Lower leg skin (tissue), 4 donors: ENCODE results near the gene EMD. TPM values are rescaled to one million over a fixed set of nuclear protein-coding genes. Genes with fewer than 3 reads are reported as not detected.

ENCODE experiments used
- DNase-seq, 2 donors: peaks; one replicate each; pipeline ENCODE4 v3.0.0-alpha.2; 2019; ENCODE audit warnings: low spot score in 2 of 2
- H3K4me3 ChIP-seq: fragments of 200-600 bp; sonication (generic); 2 replicates; pipeline ENCODE4 v1.5.1; 2017; ENCODE audit warnings: mild to moderate bottlenecking, low read depth; ENCODE audit not compliant: poor library complexity, severe bottlenecking
- CTCF ChIP-seq, 3 donors: fragments of 450-650 bp; IDR thresholded peaks; one replicate each; pipeline ENCODE4 v1.5.1; 2016; ENCODE audit warnings: antibody characterized with exemption in 3 of 3, mild to moderate bottlenecking in 3 of 3, moderate library complexity in 2 of 3
- POLR2A ChIP-seq, 2 donors: fragments of 450-650 bp; IDR thresholded peaks; one replicate each; pipeline ENCODE4 v1.6.1; 2016 to 2017; ENCODE audit warnings: antibody characterized with exemption in 2 of 2, mild to moderate bottlenecking in 1 of 2, moderate library complexity in 1 of 2
- WGBS, 2 donors: methylation state at CpG; one replicate each; pipeline ENCODE4 v1.1.5; 2018; 5-methylcytosine and 5-hydroxymethylcytosine counted together
- intact Hi-C: fragments of 100-400 bp; cut with DNase I; formaldehyde crosslinking; loops from one replicate; pipeline ENCODE4 v1.15.0; 2023; ENCODE audit warnings: low total_unique reads
- total RNA-seq, 4 donors: library from RNA; depleted of rRNA; stranded (reverse); fragments of >200 nt; gene quantifications; one replicate each; pipeline ENCODE4 v1.1.0, GENCODE V29; 2016

Gene EMD
- total RNA-seq, 4 donors from 2014 or later = 43.4 to 67.0 (median 52.1) TPM

- intact Hi-C loops = no loop called here
- WGBS, 2 donors = 11 to 56% methylated on average over 6 of the region's 6 CpGs
- no peak for DNase-seq
- TF ChIP-seq POLR2A (IDR thresholded peaks at IDR 0.05) (no peak), CTCF (IDR thresholded peaks at IDR 0.05) (no peak)
- H3K4me3 ChIP-seq = no peak overlapping the region
Observed at GRCh38 chrX:154401918-154402621, 23.0 kb downstream of the EMD start.

GRCh38 chrX:154402622-154403127 is 23.6 kb downstream of the EMD start:
- no peak overlapping the region for H3K4me3 ChIP-seq
- intact Hi-C loops = no loop called here
- WGBS, 2 donors = 87 to 88% methylated on average over 3 to 15 of the region's 19 CpGs
- DNase-seq = no peak
- TF ChIP-seq CTCF (IDR thresholded peaks at IDR 0.05) = no peak
- no peak for TF ChIP-seq POLR2A (IDR thresholded peaks at IDR 0.05)

- no peak for TF ChIP-seq CTCF (IDR thresholded peaks at IDR 0.05)
- intact Hi-C loops = no loop called here
- no peak for DNase-seq
- 87 to 93% methylated on average over 9 to 10 of the region's 10 CpGs for WGBS, 2 donors
- no peak overlapping the region for H3K4me3 ChIP-seq
Observed at GRCh38 chrX:154403192-154403591, 24.1 kb downstream of the EMD start.

GRCh38 chrX:154403858-154404257 is 24.8 kb downstream of the EMD start:
- 68 to 92% methylated on average over 4 of the region's 4 CpGs for WGBS, 2 donors
- H3K4me3 ChIP-seq = no peak overlapping the region
- no peak for TF ChIP-seq CTCF (IDR thresholded peaks at IDR 0.05)
- intact Hi-C loops = no loop called here
- DNase-seq = no peak

- no peak for DNase-seq
- no peak for TF ChIP-seq CTCF (IDR thresholded peaks at IDR 0.05)
- TF ChIP-seq POLR2A (IDR thresholded peaks at IDR 0.05) = no peak
- no peak overlapping the region for H3K4me3 ChIP-seq
- intact Hi-C loops = no loop called here
- 86 to 95% methylated on average over 9 to 16 of the region's 16 CpGs for WGBS, 2 donors
Observed at GRCh38 chrX:154404625-154405192, 25.6 kb downstream of the EMD start.
